HepG2 (cell line): ENCODE measurements around the gene GRK5. TPM values are rescaled to one million over a fixed set of nuclear protein-coding genes. Genes with fewer than 3 reads are reported as not detected.

Source experiments
- AKNA ChIP-seq: sonication (generic); formaldehyde crosslinking; IDR thresholded peaks from 2 replicates; pipeline ENCODE4 v1.4.0; 2020; ENCODE audit warnings: missing genetic modification reagents, borderline replicate concordance
- MAX ChIP-seq: IDR thresholded peaks from 2 replicates; pipeline ENCODE4 v1.6.1; 2012; ENCODE audit warnings: inconsistent platforms
- NFATC3 ChIP-seq: sonication (generic); formaldehyde crosslinking; IDR thresholded peaks from 2 replicates; pipeline ENCODE4 v1.5.1; 2020; ENCODE audit warnings: mild to moderate bottlenecking, missing genetic modification reagents
- PRDM10 ChIP-seq: sonication (generic); formaldehyde crosslinking; IDR thresholded peaks from 2 replicates; pipeline ENCODE4 v1.4.0; 2020; ENCODE audit warnings: low read depth, missing genetic modification reagents
- PRDM4 ChIP-seq: sonication (generic); formaldehyde crosslinking; IDR thresholded peaks from 2 replicates; pipeline ENCODE4 v1.9.0; 2021; ENCODE audit warnings: missing genetic modification reagents, borderline replicate concordance
- PRMT3 ChIP-seq: sonication (generic); formaldehyde crosslinking; IDR thresholded peaks from 2 replicates; pipeline ENCODE4 v1.8.1; 2022; ENCODE audit warnings: low read depth, mild to moderate bottlenecking, moderate library complexity, missing genetic modification reagents, borderline replicate concordance
- TEAD3 ChIP-seq: optimal IDR thresholded peaks from 2 replicates; pipeline ENCODE3; 2016; ENCODE audit warnings: borderline replicate concordance
- TERF1 ChIP-seq: sonication (generic); formaldehyde crosslinking; IDR thresholded peaks from 2 replicates; pipeline ENCODE4 v1.8.0; 2022; ENCODE audit warnings: mild to moderate bottlenecking, missing genetic modification reagents, moderate library complexity
- TFAP4 ChIP-seq: sonication (generic); IDR thresholded peaks from 2 replicates; pipeline ENCODE4 v1.6.1; 2016; ENCODE audit warnings: low read depth, borderline replicate concordance
- ZMYM3 ChIP-seq: sonication (generic); formaldehyde crosslinking; IDR thresholded peaks from 2 replicates; pipeline ENCODE4 v1.5.1; 2020; ENCODE audit warnings: mild to moderate bottlenecking, missing genetic modification reagents
- ZNF567 ChIP-seq: sonication (generic); formaldehyde crosslinking; IDR thresholded peaks from 2 replicates; pipeline ENCODE4 v1.8.1; 2023; ENCODE audit warnings: mild to moderate bottlenecking, missing genetic modification reagents, borderline replicate concordance
- ZSCAN30 ChIP-seq: sonication (generic); formaldehyde crosslinking; IDR thresholded peaks from 2 replicates; pipeline ENCODE4 v1.5.0; 2020; ENCODE audit warnings: mild to moderate bottlenecking, missing genetic modification reagents
- ZSCAN5A ChIP-seq: sonication (generic); formaldehyde crosslinking; IDR thresholded peaks from 2 replicates; pipeline ENCODE4 v1.8.0; 2022; ENCODE audit warnings: mild to moderate bottlenecking, missing genetic modification reagents, borderline replicate concordance
- polyA plus RNA-seq, 8 experiments: library from polyadenylated mRNA; depleted of rRNA in 3 of 8; stranded (reverse) in 7 of 8; unstranded in 1 of 8; fragments of >200 nt; fragmentation: Illumina TruSeq in 4 of 8; extraction: Trizol in 4 of 8; gene quantifications; 2 replicates each; pipeline versions ENCODE4 v1.2.1 to v1.2.3, GENCODE V29; 2011 to 2016; ENCODE audit warnings: low read depth in 4 of 8, missing spikeins in 1 of 8, mixed read lengths in 1 of 8; ENCODE audit not compliant: insufficient read depth in 1 of 8
- total RNA-seq, 5 experiments: library from RNA; depleted of rRNA; stranded (reverse); fragments of >200 nt; fragmentation: Illumina TruSeq; extraction: Trizol; gene quantifications; 2 replicates each; pipeline ENCODE4 v1.2.3, GENCODE V29; 2016; ENCODE audit warnings: low read depth in 1 of 5

GRK5 gene
- total and polyA plus RNA-seq, 2 of the 13 experiments (the other 11 are each of a cell fraction or from before 2014, with no cell fraction given): 10.4 to 12.6 TPM

GRCh38 chr10:119340893-119341458 lies 133.6 kb downstream of the GRK5 start (continued):
- TF ChIP-seq PRDM4 (CRISPR knock-in tag) (no peak), TFAP4 (no peak), TEAD3 (CRISPR knock-in tag) (peak; percentile 31), TERF1 (no peak), AKNA (CRISPR knock-in tag) (no peak), NFATC3 (no peak), MAX (peak; percentile 46; the same call in 1 of the 2 replicates), ZSCAN30 (CRISPR knock-in tag) (no peak), ZMYM3 (CRISPR knock-in tag) (no peak), PRDM10 (CRISPR knock-in tag) (no peak), ZSCAN5A (CRISPR knock-in tag) (no peak), ZNF567 (CRISPR knock-in tag) (no peak), PRMT3 (CRISPR knock-in tag) (no peak)
